Muscle of back (tissue), 11 donors: ENCODE measurements around the gene DTNA. TPM values are rescaled to one million over a fixed set of nuclear protein-coding genes. Genes with fewer than 3 reads are reported as not detected.

Experiments
- DNase-seq, 3 donors: peaks; one replicate each; pipeline versions ENCODE4 v3.0.0 to v3.0.0-alpha.2; 2013
- polyA plus RNA-seq, 10 donors: library from polyadenylated mRNA; unstranded; fragments of 120-200 nt; gene quantifications; one replicate each; pipeline ENCODE4 v1.2.1, GENCODE V29; 2013; ENCODE audit not compliant: insufficient read length in 10 of 10

DTNA gene
- polyA plus RNA-seq, 10 donors: 49.5 to 127 (median 85.9) TPM

- no peak for DNase-seq
Measured at GRCh38 chr18:34848156-34848555, 138.1 kb downstream of the DTNA start.

- DNase-seq: no peak
Measured at GRCh38 chr18:34848695-34849094, 138.6 kb downstream of the DTNA start.

- DNase-seq: no peak
Measured at GRCh38 chr18:34857320-34857719, 147.2 kb downstream of the DTNA start.

- DNase-seq: no peak
Measured at GRCh38 chr18:34858188-34858587, 148.1 kb downstream of the DTNA start.

- DNase-seq: no peak
Measured at GRCh38 chr18:34859496-34859895, 149.4 kb downstream of the DTNA start.

- DNase-seq: no peak
Measured at GRCh38 chr18:34862561-34862960, 152.5 kb downstream of the DTNA start.

- no peak for DNase-seq
Measured at GRCh38 chr18:34863702-34864101, 153.6 kb downstream of the DTNA start.

GRCh38 chr18:34864836-34865497, 154.9 kb downstream of the DTNA start:
- DNase-seq: no peak

- no peak for DNase-seq
Measured at GRCh38 chr18:34866310-34866709, 156.2 kb downstream of the DTNA start.

- DNase-seq: peak in 1 of 3 donors; percentile 14
Measured at GRCh38 chr18:34866739-34867138, 156.6 kb downstream of the DTNA start.

GRCh38 chr18:34867520-34867919, 157.4 kb downstream of the DTNA start:
- peak in 1 of 3 donors; percentile 19 for DNase-seq

- no peak for DNase-seq
Measured at GRCh38 chr18:34870555-34871310, 160.6 kb downstream of the DTNA start.

GRCh38 chr18:34871435-34871834, 161.3 kb downstream of the DTNA start:
- no peak for DNase-seq

GRCh38 chr18:34872066-34872465, 162.0 kb downstream of the DTNA start:
- no peak for DNase-seq

GRCh38 chr18:34873986-34874580, 164.0 kb downstream of the DTNA start:
- no peak for DNase-seq

GRCh38 chr18:34875150-34875549, 165.1 kb downstream of the DTNA start:
- DNase-seq: no peak

- no peak for DNase-seq
Measured at GRCh38 chr18:34880403-34880802, 170.3 kb downstream of the DTNA start.

GRCh38 chr18:34880882-34881834, 171.1 kb downstream of the DTNA start:
- peak in 2 of 3 donors; percentile 18 to 61 for DNase-seq

GRCh38 chr18:34884436-34884835, 174.3 kb downstream of the DTNA start:
- DNase-seq: no peak

- no peak for DNase-seq
Measured at GRCh38 chr18:34886177-34886576, 176.1 kb downstream of the DTNA start.

GRCh38 chr18:34887881-34888580, 177.9 kb downstream of the DTNA start:
- DNase-seq: no peak
